ENCODE results near the gene SLC4A1AP. TPM values are rescaled to one million over a fixed set of nuclear protein-coding genes. Genes with fewer than 3 reads are reported as not detected.

SLC4A1AP gene
- total and polyA plus RNA-seq, 2 experiments from 2014 or later = 24.3 to 29.2 TPM

DNA sequence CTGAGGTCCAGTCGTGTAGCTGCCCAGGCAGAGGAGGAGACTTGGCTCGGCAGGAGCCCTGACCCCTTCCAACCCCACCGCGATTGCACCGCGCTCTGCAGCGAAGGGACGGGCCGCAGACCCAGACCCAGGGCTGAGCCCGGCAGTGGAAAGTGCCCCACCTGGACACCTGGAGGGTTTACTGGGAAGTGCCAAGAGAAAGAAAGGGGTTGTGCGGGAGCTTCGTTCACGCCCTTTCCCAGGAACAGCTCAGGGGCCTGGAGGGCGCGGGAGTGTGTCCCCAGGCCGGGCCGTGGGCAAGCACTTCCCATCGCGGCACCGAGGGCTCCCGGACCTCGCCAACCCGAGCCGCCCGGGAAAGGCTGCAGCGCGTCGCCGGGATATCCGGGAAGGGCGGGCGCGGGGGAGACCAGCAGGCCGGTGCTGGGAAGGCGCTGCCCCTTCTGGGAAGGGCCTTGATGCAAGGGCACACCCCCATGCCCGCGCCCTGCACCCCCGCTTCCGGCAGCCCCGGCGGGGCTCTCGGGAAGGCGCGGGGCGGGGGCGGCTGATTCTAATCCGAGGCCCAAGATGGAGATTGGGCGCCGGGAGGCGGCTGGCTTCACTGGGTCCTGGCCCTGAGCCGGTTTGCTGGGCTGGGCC lies 71.7 kb downstream of the SLC4A1AP start:
- H3K4me2 ChIP-seq = peak overlapping the region; percentile 92
- peak overlapping the region; percentile 100 for H2AFZ ChIP-seq

More for the DNA sequence above, 71.7 kb downstream of the SLC4A1AP start:
- H4K20me1 ChIP-seq (replicated peaks; ENCODE audit: insufficient read depth) = no peaks in the 10 kb centered on the region
- DNase-seq (ENCODE audit: low spot score) (peak; percentile 90), ATAC-seq (peak; percentile 93)
- no peaks in the 10 kb centered on the region for H3K36me3 ChIP-seq (ENCODE audit: insufficient read depth)
- peak overlapping the region; percentile 77 for H3K4me3 Mint-ChIP-seq
- peak overlapping the region; percentile 84 for H3K27ac Mint-ChIP-seq
- H3K27me3 Mint-ChIP-seq (ENCODE audit: insufficient read depth, low read depth, poor library complexity) = peaks cover 9% of the 10 kb centered on the region
- H3K4me1 Mint-ChIP-seq = peaks cover 19% of the 10 kb centered on the region
- H3F3A ChIP-seq (replicated peaks; ENCODE audit: low read depth) = 0 out of 2 replicates have a peak, but pooled peaks cover 11% of the 10 kb centered on the region
- H3K4me1 ChIP-seq (ENCODE audit: insufficient read depth) = peaks cover 17% of the 10 kb centered on the region
- no peaks in the 10 kb centered on the region; the same call in 2 of the 3 replicates for H3K36me3 Mint-ChIP-seq (ENCODE audit: low read depth)
- H3K79me2 ChIP-seq (replicated peaks; ENCODE audit: insufficient read depth) = no peaks in the 10 kb centered on the region
- H3K4me3 ChIP-seq = peak overlapping the region; percentile 69
- H3K9me2 ChIP-seq (ENCODE audit: insufficient read depth) = 0 out of 2 replicates have a peak, but pooled peaks cover 3% of the 10 kb centered on the region
- no peaks in the 10 kb centered on the region for H3K27me3 ChIP-seq (ENCODE audit: insufficient read depth)
- TF ChIP-seq JUNB (IDR thresholded peaks at IDR 0.05; ENCODE audit: unreplicated experiment) (no peak), ZNF462 (CRISPR knock-in tag; IDR thresholded peaks at IDR 0.05) (no peak), ZNF331 (CRISPR knock-in tag; IDR thresholded peaks at IDR 0.05; ENCODE audit: low read depth) (no peak), ETS1 (IDR thresholded peaks at IDR 0.05) (0 out of 2 replicates have a peak, but pooled peaks have one; percentile 33), EZH2phosphoT487 (IDR thresholded peaks at IDR 0.05; ENCODE audit: unreplicated experiment) (no peak), NANOG (IDR thresholded peaks at IDR 0.05; ENCODE audit: borderline replicate concordance) (no peak), STAT1 (IDR thresholded peaks at IDR 0.05; ENCODE audit: unreplicated experiment) (no peak), CREB1 (CRISPR knock-in tag; IDR thresholded peaks at IDR 0.05; ENCODE audit: low read depth) (0 out of 2 replicates have a peak, but pooled peaks have one; percentile 18), EZH2 (IDR thresholded peaks at IDR 0.05; ENCODE audit: low read depth, unreplicated experiment) (no peak), POLR2AphosphoS5 (IDR thresholded peaks at IDR 0.05; ENCODE audit: low read depth) (peak; percentile 76), ZNF114 (CRISPR knock-in tag; IDR thresholded peaks at IDR 0.05) (no peak)
- TF ChIP-seq, protein P1, sequence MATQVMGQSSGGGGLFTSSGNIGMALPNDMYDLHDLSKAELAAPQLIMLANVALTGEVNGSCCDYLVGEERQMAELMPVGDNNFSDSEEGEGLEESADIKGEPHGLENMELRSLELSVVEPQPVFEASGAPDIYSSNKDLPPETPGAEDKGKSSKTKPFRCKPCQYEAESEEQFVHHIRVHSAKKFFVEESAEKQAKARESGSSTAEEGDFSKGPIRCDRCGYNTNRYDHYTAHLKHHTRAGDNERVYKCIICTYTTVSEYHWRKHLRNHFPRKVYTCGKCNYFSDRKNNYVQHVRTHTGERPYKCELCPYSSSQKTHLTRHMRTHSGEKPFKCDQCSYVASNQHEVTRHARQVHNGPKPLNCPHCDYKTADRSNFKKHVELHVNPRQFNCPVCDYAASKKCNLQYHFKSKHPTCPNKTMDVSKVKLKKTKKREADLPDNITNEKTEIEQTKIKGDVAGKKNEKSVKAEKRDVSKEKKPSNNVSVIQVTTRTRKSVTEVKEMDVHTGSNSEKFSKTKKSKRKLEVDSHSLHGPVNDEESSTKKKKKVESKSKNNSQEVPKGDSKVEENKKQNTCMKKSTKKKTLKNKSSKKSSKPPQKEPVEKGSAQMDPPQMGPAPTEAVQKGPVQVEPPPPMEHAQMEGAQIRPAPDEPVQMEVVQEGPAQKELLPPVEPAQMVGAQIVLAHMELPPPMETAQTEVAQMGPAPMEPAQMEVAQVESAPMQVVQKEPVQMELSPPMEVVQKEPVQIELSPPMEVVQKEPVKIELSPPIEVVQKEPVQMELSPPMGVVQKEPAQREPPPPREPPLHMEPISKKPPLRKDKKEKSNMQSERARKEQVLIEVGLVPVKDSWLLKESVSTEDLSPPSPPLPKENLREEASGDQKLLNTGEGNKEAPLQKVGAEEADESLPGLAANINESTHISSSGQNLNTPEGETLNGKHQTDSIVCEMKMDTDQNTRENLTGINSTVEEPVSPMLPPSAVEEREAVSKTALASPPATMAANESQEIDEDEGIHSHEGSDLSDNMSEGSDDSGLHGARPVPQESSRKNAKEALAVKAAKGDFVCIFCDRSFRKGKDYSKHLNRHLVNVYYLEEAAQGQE (IDR thresholded peaks at IDR 0.05; ENCODE audit: unreplicated experiment) = no peak
- TF ChIP-seq, protein P2, sequence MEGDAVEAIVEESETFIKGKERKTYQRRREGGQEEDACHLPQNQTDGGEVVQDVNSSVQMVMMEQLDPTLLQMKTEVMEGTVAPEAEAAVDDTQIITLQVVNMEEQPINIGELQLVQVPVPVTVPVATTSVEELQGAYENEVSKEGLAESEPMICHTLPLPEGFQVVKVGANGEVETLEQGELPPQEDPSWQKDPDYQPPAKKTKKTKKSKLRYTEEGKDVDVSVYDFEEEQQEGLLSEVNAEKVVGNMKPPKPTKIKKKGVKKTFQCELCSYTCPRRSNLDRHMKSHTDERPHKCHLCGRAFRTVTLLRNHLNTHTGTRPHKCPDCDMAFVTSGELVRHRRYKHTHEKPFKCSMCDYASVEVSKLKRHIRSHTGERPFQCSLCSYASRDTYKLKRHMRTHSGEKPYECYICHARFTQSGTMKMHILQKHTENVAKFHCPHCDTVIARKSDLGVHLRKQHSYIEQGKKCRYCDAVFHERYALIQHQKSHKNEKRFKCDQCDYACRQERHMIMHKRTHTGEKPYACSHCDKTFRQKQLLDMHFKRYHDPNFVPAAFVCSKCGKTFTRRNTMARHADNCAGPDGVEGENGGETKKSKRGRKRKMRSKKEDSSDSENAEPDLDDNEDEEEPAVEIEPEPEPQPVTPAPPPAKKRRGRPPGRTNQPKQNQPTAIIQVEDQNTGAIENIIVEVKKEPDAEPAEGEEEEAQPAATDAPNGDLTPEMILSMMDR (conservative IDR thresholded peaks at IDR 0.05; ENCODE audit: low read depth in 2 of 2) = 0 out of 4 replicates have a peak, but pooled peaks of 1 of the 2 experiments have one; percentile 12
- peaks cover 12% of the 10 kb centered on the region; the same call in 2 of the 3 replicates for H3K9me3 Mint-ChIP-seq
- H3K27ac ChIP-seq (ENCODE audit: low read depth) = peak overlapping the region; percentile 84

All from GM23338 (cell line).